ENCODE measurements around the gene MRPL36. TPM values are rescaled to one million over a fixed set of nuclear protein-coding genes. Genes with fewer than 3 reads are reported as not detected.

MRPL36 gene
- total and polyA plus RNA-seq, 9 of the 15 experiments (the other 6 are each of a cell fraction or from before 2014, with no cell fraction given): 78.3 to 557 (median 124) TPM

- TF ChIP-seq, protein P1, sequence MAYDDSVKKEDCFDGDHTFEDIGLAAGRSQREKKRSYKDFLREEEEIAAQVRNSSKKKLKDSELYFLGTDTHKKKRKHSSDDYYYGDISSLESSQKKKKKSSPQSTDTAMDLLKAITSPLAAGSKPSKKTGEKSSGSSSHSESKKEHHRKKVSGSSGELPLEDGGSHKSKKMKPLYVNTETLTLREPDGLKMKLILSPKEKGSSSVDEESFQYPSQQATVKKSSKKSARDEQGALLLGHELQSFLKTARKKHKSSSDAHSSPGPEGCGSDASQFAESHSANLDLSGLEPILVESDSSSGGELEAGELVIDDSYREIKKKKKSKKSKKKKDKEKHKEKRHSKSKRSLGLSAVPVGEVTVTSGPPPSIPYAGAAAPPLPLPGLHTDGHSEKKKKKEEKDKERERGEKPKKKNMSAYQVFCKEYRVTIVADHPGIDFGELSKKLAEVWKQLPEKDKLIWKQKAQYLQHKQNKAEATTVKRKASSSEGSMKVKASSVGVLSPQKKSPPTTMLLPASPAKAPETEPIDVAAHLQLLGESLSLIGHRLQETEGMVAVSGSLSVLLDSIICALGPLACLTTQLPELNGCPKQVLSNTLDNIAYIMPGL (CRISPR knock-in tag; IDR thresholded peaks at IDR 0.05): peak; percentile 83; the same call in 1 of the 2 replicates
- TF ChIP-seq EP300 (IDR thresholded peaks at IDR 0.05; ENCODE audit: low read length) (no peak), TAF7 (tag; IDR thresholded peaks at IDR 0.05) (peak; percentile 94), CREM (IDR thresholded peaks at IDR 0.05; ENCODE audit: low read depth) (peak; percentile 38; the same call in 1 of the 2 replicates), E2F5 (CRISPR knock-in tag; IDR thresholded peaks at IDR 0.05) (no peak), YY1 (IDR thresholded peaks at IDR 0.05; ENCODE audit: borderline replicate concordance in 1 of 3, control insufficient read depth in 1 of 3, extremely low read depth in 1 of 3, insufficient read depth in 3 of 3, insufficient read length in 1 of 3, insufficient replicate concordance in 2 of 3, low read depth in 1 of 3, low read length in 2 of 3) (peak; percentile 91 to 97 (median 96)), NBN (IDR thresholded peaks at IDR 0.05; ENCODE audit: low read depth) (no peak), ZBTB17 (CRISPR knock-in tag; IDR thresholded peaks at IDR 0.05) (0 out of 2 replicates have a peak, but pooled peaks have one; percentile 37), RCOR1 (IDR thresholded peaks at IDR 0.05; ENCODE audit: borderline replicate concordance in 1 of 2, low read depth in 2 of 2, low read length in 2 of 2) (no peak), NR0B1 (IDR thresholded peaks at IDR 0.05; ENCODE audit: partially characterized antibody) (no peak), PML (IDR thresholded peaks at IDR 0.05; ENCODE audit: low read length) (peak; percentile 63; the same call in 1 of the 2 replicates), NONO (IDR thresholded peaks at IDR 0.05; ENCODE audit: low read depth in 2 of 2, low read length in 1 of 2) (peak in 1 of 2 experiments; percentile 91; a peak in 2 of 4 replicates), SOX6 (IDR thresholded peaks at IDR 0.05) (0 out of 2 replicates have a peak, but pooled peaks have one; percentile 17), CREB1 (IDR thresholded peaks at IDR 0.05) (peak; percentile 38), CREB1 (CRISPR knock-in tag; IDR thresholded peaks at IDR 0.05) (no peak), NUFIP1 (IDR thresholded peaks at IDR 0.05; ENCODE audit: partially characterized antibody) (no peak), ZNF766 (CRISPR knock-in tag; conservative IDR thresholded peaks at IDR 0.05) (no peak), HDAC2 (IDR thresholded peaks at IDR 0.05) (0 out of 2 replicates have a peak, but pooled peaks have one; percentile 8), PHB (CRISPR knock-in tag; IDR thresholded peaks at IDR 0.05) (0 out of 2 replicates have a peak, but pooled peaks have one; percentile 28)
- TF ChIP-seq, protein P2, sequence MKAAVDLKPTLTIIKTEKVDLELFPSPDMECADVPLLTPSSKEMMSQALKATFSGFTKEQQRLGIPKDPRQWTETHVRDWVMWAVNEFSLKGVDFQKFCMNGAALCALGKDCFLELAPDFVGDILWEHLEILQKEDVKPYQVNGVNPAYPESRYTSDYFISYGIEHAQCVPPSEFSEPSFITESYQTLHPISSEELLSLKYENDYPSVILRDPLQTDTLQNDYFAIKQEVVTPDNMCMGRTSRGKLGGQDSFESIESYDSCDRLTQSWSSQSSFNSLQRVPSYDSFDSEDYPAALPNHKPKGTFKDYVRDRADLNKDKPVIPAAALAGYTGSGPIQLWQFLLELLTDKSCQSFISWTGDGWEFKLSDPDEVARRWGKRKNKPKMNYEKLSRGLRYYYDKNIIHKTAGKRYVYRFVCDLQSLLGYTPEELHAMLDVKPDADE (conservative IDR thresholded peaks at IDR 0.05; ENCODE audit: control insufficient read depth, low read depth, low read length): peak; percentile 71; the same call in 1 of the 2 replicates
- TF ChIP-seq, protein P3, sequence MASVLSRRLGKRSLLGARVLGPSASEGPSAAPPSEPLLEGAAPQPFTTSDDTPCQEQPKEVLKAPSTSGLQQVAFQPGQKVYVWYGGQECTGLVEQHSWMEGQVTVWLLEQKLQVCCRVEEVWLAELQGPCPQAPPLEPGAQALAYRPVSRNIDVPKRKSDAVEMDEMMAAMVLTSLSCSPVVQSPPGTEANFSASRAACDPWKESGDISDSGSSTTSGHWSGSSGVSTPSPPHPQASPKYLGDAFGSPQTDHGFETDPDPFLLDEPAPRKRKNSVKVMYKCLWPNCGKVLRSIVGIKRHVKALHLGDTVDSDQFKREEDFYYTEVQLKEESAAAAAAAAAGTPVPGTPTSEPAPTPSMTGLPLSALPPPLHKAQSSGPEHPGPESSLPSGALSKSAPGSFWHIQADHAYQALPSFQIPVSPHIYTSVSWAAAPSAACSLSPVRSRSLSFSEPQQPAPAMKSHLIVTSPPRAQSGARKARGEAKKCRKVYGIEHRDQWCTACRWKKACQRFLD (CRISPR knock-in tag; IDR thresholded peaks at IDR 0.05): peak; percentile 93
Measured at GRCh38 chr5:1801222-1801966, 1.8 kb upstream of the MRPL36 start, which contains the start of gene NDUFS6 (continued).

Data from K562 (cell line).